Parathyroid adenoma (tissue), 2 donors: ENCODE data around the gene CBFB.

Experiments used
- H2AFZ ChIP-seq: fragments of 300-600 bp; sonication (generic); one replicate; pipeline ENCODE4 v1.7.0; 2017; ENCODE audit warnings: antibody characterized with exemption, mild to moderate bottlenecking
- H3K27ac ChIP-seq: fragments of 300-600 bp; sonication (generic); one replicate; pipeline ENCODE4 v1.7.0; 2017
- H3K27me3 ChIP-seq: fragments of 300-600 bp; sonication (generic); one replicate; pipeline ENCODE4 v1.7.0; 2017; ENCODE audit warnings: low read length; ENCODE audit not compliant: control insufficient read depth, insufficient read depth
- H3K36me3 ChIP-seq: fragments of 300-600 bp; sonication (generic); one replicate; pipeline ENCODE4 v1.7.0; 2017; ENCODE audit warnings: low read length; ENCODE audit not compliant: control insufficient read depth, insufficient read depth
- H3K4me1 ChIP-seq: fragments of 300-600 bp; sonication (generic); one replicate; pipeline ENCODE4 v1.7.0; 2017; ENCODE audit warnings: control low read depth
- H3K4me2 ChIP-seq: fragments of 300-600 bp; sonication (generic); one replicate; pipeline ENCODE4 v1.7.0; 2017; ENCODE audit warnings: low read length
- H3K4me3 ChIP-seq: fragments of 300-600 bp; sonication (generic); one replicate; pipeline ENCODE4 v1.7.0; 2017; ENCODE audit warnings: low read depth, low read length
- H3K79me2 ChIP-seq: fragments of 300-600 bp; sonication (generic); one replicate; pipeline ENCODE4 v1.7.0; 2017; ENCODE audit warnings: control low read depth
- H3K9ac ChIP-seq: fragments of 300-600 bp; sonication (generic); one replicate; pipeline ENCODE4 v1.7.0; 2017; ENCODE audit warnings: mild to moderate bottlenecking
- H3K9me3 ChIP-seq: fragments of 300-600 bp; sonication (generic); one replicate; pipeline ENCODE4 v1.7.0; 2017; ENCODE audit warnings: low read length; ENCODE audit not compliant: control insufficient read depth
- CTCF ChIP-seq: fragments of 300-600 bp; sonication (generic); IDR thresholded peaks from one replicate; pipeline ENCODE4 v1.7.0; 2017; ENCODE audit warnings: antibody characterized with exemption, mild to moderate bottlenecking
- donor health status: primary hyperparathyroidism.

Gene CBFB

GRCh38 chr16:67145746-67146145, 116.8 kb downstream of the CBFB start:
- no peaks in the 10 kb centered on the region for H3K4me1 ChIP-seq
- H3K36me3 ChIP-seq: no peaks in the 10 kb centered on the region
- no peaks in the 10 kb centered on the region for H3K79me2 ChIP-seq
- H3K4me2 ChIP-seq: no peak overlapping the region
- no peaks in the 10 kb centered on the region for H3K9me3 ChIP-seq
- H3K27me3 ChIP-seq: no peaks in the 10 kb centered on the region
- no peak overlapping the region for H3K4me3 ChIP-seq
- no peak overlapping the region for H3K9ac ChIP-seq
- no peak for TF ChIP-seq CTCF
- no peak overlapping the region for H2AFZ ChIP-seq
- H3K27ac ChIP-seq: no peak overlapping the region

DNA sequence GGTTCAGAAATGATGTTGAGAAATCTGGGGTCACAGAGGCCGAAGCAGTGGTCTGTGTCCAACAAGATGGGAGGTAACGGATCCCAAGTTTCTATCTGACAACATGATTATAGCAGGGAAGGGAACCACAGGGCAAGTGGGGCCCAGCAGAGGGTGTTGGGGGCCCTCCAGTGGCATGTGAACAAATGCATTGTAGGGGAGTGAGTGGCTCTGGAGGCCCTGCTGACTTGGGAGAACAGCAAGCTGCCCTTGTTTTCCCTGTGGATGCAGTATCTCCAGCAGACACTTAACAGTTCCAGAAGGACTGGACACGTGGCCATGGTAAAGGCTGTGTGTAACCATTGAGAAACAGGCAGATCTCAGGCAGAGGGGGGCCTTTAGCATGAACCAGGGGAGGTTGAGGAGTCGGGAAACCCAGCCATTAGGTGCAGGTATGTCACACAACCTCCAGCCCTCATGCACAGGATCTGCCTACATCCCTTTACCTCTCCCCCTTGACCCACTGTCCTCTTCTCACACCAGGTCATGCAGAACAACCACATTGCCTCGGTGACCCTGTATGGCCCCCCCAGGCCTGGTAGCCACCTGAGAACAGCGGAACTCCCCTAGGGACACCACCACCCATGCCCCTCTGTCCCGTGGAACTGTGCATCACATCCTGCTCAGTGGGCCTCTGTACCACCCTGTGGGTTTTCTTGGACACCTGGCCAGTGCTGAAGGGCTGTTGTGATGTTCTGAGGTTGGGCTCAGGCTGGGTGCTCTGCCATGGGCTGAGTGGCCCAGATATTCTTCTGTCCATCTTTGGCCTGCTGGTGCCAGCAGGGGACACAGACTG, 117.8 kb downstream of the CBFB start:
- Histone ChIP-seq H3K9me3 (no peaks in the 10 kb centered on the region), H3K27ac (no peak overlapping the region), H3K79me2 (no peaks in the 10 kb centered on the region), H3K4me3 (no peak overlapping the region), H3K27me3 (no peaks in the 10 kb centered on the region), H3K9ac (no peak overlapping the region), H2AFZ (no peak overlapping the region), H3K36me3 (no peaks in the 10 kb centered on the region), H3K4me1 (peaks cover 6% of the 10 kb centered on the region), H3K4me2 (no peak overlapping the region)
- TF ChIP-seq CTCF: no peak

GRCh38 chr16:67147437-67148140, 118.6 kb downstream of the CBFB start:
- Histone ChIP-seq H3K27me3 (no peaks in the 10 kb centered on the region), H2AFZ (no peak overlapping the region), H3K9me3 (no peaks in the 10 kb centered on the region), H3K4me1 (peaks cover 6% of the 10 kb centered on the region), H3K79me2 (no peaks in the 10 kb centered on the region), H3K36me3 (no peaks in the 10 kb centered on the region), H3K4me2 (no peak overlapping the region), H3K4me3 (no peak overlapping the region), H3K27ac (no peak overlapping the region), H3K9ac (no peak overlapping the region)
- no peak for TF ChIP-seq CTCF

GRCh38 chr16:67148221-67148620, 119.3 kb downstream of the CBFB start:
- Histone ChIP-seq H3K79me2 (no peaks in the 10 kb centered on the region), H3K27me3 (no peaks in the 10 kb centered on the region), H3K4me3 (no peak overlapping the region), H3K27ac (no peak overlapping the region), H3K4me1 (peaks cover 6% of the 10 kb centered on the region), H3K9me3 (no peaks in the 10 kb centered on the region), H3K9ac (no peak overlapping the region), H2AFZ (no peak overlapping the region), H3K4me2 (no peak overlapping the region), H3K36me3 (no peaks in the 10 kb centered on the region)
- no peak for TF ChIP-seq CTCF
